Right hindlimb (tissue), 1 donor: Measurements from ENCODE around the gene GMDS.

Source experiments
- DNase-seq: peaks from one replicate; pipeline ENCODE4 v3.0.0-alpha.2; 2018

Gene GMDS

GRCh38 chr6:1663511-1663910, 581.9 kb downstream of the GMDS start:
- DNase-seq: no peak

- no peak for DNase-seq
These were observed 582.9 kb downstream of the GMDS start for GRCh38 chr6:1662534-1662933.

GRCh38 chr6:1659816-1660215, 585.6 kb downstream of the GMDS start:
- DNase-seq: no peak

- no peak for DNase-seq
These were observed 587.0 kb downstream of the GMDS start for GRCh38 chr6:1658212-1659005.

DNA sequence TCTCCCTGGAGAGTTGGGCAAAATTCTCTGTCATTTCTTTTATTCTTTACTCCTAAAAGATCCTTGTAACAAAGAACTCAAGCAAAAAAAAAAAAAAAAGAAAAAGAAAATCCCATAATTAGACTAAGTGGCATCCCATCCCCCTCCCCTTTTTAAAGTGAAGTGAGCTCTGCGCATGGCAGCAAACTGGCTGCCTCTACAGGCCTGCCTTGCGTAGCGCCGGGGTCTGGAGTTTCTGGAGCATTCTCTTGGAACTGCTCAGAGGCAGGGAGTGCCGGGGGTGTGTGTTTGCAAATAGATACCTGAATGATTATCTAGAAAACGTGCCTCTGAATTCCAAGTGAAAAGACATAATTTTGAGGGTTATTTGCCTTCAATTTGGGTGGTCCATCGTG, 587.6 kb downstream of the GMDS start:
- DNase-seq: no peak

GRCh38 chr6:1657116-1657770, 588.2 kb downstream of the GMDS start:
- DNase-seq: no peak

DNA sequence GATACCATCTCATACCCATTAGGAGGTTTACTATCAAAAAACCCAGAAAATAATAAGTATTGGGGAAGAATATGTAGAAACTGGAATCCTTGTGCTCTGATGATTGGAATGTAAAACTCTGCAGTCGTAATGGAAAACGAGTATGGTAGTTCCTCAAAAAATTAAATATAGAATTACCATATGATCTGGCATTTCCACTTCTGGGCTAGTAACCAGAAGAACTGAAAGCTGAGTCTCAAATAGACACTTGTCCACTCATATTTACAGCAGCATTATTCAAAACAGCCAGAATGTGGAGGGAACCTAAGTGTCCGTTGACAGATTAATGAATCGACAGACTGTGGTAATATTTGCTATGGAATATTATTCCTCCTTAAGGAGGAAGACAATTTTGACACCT, 591.4 kb downstream of the GMDS start:
- DNase-seq: no peak

DNA sequence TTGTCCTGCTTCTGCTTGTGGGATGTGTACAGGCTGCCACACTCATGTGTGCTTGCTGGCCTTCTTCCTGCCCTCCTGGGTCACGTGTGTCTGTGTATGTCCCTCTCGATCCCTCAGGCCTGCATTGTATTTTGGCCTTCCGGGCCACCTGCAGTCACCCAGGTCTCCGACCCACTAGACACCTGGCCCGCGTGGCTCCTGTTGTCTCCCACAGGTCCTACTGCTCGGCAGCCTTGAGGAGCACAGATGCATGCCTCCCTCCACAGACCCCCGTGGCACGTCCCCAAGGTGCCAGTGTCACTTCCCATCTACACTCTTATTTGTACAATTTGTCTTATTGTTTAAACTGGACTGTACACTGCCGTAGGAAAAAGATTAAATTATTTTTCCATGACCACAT, 592.6 kb downstream of the GMDS start:
- DNase-seq: no peak

- DNase-seq: no peak
These were observed 594.0 kb downstream of the GMDS start for GRCh38 chr6:1651362-1651761.

DNA sequence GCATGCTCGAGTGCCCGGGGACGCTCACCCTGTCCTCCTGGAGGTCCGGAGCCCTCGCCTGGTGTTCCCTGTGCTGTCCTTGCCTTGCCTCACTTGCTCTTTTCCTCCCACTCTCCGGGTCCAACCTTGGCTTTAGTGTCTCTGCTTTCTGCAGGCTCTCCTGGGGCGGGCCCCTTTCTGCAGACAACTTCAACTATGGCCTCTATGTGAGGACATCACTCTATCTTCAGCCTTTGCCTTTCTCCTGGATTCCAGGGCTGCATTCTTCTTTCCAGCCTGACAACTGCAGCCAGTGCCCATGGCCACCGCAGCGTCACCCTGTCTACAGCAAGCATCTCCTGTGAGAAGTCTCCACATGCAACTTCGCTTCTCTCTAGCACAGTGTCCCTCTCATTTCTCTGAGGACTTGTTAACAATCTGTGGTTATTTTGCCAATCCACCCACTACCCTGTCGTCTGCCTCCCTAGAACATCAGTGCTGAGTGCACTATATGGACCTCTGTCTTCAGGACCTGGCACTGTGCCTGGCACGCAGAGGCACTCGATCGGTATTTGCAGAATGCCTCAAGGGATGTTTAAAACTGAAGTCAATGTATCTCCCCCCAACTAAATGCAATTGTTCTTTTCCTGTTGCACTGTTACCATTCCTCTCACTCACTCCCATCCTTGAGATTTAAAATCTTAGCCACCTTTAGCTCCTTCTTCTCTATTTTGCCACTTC, 599.8 kb downstream of the GMDS start:
- DNase-seq: no peak

DNA sequence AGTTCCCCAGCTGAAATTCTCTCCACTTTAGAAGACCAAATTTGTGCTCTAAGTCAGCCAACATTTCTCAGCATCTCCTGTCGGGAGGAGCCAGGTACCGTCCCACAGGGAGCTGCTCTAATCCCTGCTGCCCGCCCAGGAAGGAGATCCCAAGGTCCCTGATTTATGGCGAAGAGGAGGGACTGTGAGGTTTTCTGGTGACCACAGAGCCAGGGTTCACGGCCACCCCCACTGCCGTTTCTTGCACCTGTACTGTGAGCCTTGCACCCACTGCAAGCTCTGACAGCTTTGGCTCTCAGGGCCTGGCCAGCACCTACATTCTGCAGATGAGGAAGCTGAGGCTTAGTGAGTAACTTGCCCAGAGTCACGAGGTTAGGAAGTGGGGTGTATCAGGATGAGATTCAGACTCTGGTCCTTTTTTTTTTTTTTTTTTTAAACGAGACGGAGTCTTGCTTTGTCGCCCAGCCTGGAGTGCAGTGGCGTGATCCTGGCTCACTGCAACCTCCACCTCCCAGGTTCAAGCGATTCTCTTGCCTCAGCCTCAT, 600.8 kb downstream of the GMDS start:
- no peak for DNase-seq

GRCh38 chr6:1643830-1644445, 601.5 kb downstream of the GMDS start:
- no peak for DNase-seq

DNA sequence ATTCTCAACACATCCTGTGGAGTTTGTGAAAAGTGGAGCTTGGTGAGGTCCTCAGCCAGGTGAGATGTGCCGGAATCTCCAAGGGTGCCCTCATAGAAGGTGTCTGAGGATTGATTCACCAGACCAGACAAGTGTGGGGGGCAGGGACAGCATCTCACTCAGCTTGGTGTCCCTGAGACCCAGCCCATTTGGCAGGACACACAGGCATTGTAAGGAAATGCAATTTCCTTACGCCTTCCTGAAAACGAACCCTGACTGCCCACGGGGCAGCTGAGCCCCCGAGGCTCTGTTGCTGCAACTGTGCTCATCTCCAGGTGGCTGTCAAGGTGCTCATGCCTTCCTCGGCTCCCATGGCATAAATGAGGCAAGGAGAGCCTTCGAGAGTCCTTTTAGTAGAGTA, 602.3 kb downstream of the GMDS start:
- no peak for DNase-seq

DNA sequence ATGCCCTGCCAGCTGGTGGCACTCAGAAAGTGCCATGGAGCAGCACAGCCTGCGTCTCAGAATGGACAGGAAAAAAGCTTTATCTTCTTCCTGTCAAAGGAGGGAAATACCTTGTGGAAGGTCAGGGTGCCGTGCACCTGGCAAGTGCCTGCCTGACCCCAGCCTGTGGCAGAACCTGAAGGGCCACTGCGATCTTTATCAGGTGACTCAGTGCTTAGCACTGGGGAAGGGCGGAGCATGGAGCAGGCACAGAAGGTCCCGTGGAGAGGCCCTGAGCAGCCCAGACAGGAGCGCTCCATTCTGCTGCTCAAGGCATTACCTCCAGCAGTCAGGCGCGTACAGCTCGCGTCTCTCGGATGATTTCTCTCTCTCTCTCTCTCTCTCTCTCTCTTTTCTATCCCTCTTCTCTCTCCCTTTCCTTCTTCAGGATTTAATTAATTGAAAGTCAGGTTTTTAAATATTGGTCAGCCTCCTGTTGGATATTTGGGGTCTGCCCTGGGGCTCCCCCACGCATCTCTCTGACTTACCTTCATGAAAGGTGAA, 604.0 kb downstream of the GMDS start:
- no peak for DNase-seq

DNA sequence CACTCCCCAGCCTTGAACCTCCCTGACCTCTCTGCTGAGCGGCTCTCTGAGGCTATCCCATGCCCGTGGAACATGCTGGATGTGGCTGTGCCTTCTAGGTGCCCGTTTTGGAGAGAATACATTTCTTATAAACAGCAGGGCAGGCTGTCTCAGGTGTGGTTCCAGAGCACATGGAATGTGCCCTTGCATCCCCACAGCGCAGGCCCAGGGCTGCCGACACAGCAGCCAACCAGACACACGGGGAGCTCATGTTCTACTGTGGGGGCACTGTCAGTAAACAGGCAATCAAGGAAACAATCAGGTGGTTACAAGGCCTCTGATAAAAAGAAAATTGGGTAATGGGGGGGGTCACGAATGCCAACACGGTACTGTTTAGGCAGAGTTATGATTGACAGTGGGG, 604.9 kb downstream of the GMDS start:
- no peak for DNase-seq

- no peak for DNase-seq
These were observed 606.0 kb downstream of the GMDS start for GRCh38 chr6:1639430-1639829.

DNA sequence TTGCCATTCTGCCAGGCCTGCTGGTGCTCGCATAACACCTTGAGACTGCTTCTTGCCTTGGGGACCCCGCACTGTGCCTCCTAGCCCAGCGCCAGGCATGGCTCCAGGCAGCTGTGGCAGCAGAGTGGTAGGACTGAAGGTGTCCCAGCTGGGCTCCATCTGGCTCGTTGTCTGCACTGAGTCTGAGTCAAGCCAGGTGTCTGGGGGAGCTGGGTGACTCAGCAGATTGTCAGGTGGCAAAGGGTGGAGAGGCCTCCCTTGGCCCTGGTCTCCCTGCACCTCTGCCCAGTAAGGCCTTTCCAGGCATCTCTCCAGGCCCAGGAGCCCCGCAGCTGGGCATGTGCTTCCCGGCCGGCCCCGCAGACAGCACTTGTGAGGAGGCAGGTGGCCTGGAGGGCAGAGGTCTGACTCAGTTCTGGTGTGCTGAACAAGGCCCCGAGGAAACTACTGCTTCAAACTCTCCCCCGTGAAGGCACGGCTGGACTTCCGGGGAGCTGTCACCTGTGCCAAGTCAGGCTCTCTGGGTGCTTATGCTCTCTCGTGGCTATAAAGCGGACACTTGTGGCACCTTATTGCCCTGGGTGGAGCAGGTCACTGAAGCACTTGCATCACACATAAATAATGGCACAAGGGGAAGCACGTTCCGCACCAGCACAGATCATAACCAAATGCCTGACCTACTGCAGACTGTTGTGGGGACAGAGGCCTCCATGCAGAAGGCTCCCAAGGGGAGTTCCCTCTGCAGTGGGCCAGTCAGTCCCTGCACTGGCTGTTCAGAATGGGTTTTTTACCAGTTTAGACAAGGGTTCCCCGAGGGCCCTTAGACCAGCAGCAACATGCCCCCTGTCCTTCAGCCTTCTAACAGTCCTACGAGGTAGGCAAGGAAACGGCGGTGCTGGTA, 608.2 kb downstream of the GMDS start:
- no peak for DNase-seq

GRCh38 chr6:1636272-1636825, 609.1 kb downstream of the GMDS start:
- DNase-seq: no peak

DNA sequence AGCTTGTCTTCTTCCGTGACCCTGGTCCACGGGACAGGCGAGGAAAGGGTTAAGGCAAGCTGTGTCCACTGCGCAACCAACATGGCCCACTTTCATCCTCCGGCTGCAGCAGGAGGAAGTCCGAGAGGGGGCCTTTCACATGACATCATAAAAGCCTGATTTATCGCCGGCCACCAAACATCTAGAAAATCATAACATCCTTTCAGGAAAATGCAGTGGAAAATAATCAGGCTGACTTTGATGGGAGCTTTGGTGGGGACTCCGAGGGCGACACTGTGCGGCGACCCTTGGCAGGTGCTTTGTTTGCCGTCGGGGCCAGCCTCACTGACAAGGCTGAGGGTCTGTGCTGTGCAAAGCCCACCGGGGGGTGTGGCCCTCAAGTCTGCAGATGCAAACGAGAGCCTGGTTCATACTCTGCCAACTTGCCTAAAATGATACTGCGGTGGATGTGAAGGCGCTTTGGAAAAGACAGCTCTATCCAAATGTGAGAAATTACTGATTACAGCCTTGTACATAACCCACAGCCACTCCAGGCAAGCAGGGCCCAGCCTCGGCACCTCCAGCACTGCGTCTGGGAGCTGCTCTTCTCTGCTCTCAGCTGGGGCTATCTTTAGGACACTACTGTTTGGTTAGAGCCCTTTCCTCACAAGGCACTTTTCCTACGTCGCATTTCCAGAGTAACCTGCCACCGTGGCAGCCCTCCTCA, 609.9 kb downstream of the GMDS start:
- no peak for DNase-seq

DNA sequence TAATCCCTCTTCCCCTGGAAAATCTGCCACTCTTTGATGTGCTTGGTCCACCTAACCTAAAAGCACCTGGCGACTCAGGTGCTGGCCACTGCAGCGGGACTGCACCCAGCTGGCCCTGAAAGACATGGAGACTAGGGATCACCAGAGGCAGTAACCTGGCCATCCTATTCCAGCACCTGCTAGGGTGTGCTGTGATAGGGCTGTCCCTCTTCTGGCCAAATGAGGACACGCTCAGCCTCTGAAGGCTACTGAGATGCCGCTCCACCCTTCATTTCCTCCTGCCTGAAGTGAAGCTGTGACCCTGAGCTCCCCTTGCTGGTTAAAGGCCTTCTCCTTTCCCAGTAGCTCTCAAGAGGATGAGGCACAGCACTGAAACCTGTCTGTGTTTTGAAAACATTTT, 611.3 kb downstream of the GMDS start:
- no peak for DNase-seq
